HCT116 (cell line): ENCODE results near the gene IRF3. TPM values are rescaled to one million over a fixed set of nuclear protein-coding genes. Genes with fewer than 3 reads are reported as not detected.

ENCODE experiments used
- ATAC-seq: fragments of 200-7000 bp; cut with Tn5 transposase; 2 replicates; pipeline ENCODE4 v1.9.1; 2020; ENCODE audit warnings: mild to moderate bottlenecking, moderate library complexity
- BruUV-seq: library from RNA; stranded (reverse); fragments of 400-500 nt; replicated peaks from 2 replicates; lab custom pipeline; 2021; lab: Mats Ljungman, UMichigan
- CTCF ChIA-PET: fragments of 300-600 bp; sonication (Branson Sonifier 250); formaldehyde crosslinking; loops from one replicate; lab custom pipeline; 2021; ENCODE audit warnings: antibody characterized with exemption; lab: Charles Lee
- POLR2A ChIA-PET: fragments of 300-600, 350-600 bp; sonication (Branson Sonifier 250); formaldehyde crosslinking; loops from one replicate; lab custom pipeline; 2021; ENCODE audit warnings: antibody characterized with exemption; lab: Charles Lee
- RAD21 ChIA-PET, 2 experiments: fragments of 300-600 bp; sonication (Branson Sonifier 250); formaldehyde crosslinking; loops; one replicate each; lab custom pipeline; 2023; ENCODE audit warnings: low total read pairs in 2 of 2; ENCODE audit not compliant: uncharacterized antibody in 2 of 2, unreplicated experiment in 2 of 2, low non-redundant PET in 1 of 2; lab: Charles Lee
- DNase-seq: peaks from one replicate; pipeline ENCODE4 v3.0.0-alpha.2; 2010; ENCODE audit warnings: low read depth, low spot score
- H2AFZ ChIP-seq: fragments of 200-600 bp; shearing (Covaris generic), sonication (generic); 2 replicates; pipeline ENCODE4 v1.6.1; 2017; ENCODE audit warnings: low read depth, mixed run types, mixed read lengths, antibody characterized with exemption, low read length; ENCODE audit not compliant: poor library complexity, severe bottlenecking
- H3K27ac ChIP-seq: 2 replicates; pipeline ENCODE4 v1.5.1; 2012; ENCODE audit warnings: low read depth, low read length
- H3K27me3 ChIP-seq: fragments of 200-600 bp; sonication (generic); 2 replicates; pipeline ENCODE4 v1.6.1; 2016; ENCODE audit warnings: mixed run types, low read length, mixed read lengths; ENCODE audit not compliant: insufficient read depth
- H3K36me3 ChIP-seq, 2 experiments: fragments of 200-500 bp in 1 of 2; fragments of 200-600 bp in 1 of 2; sonication (Bioruptor generic) in 1 of 2; sonication (generic) in 1 of 2; 2 replicates each; pipeline versions ENCODE4 v1.5.1 to v1.6.1; 2014 to 2016; ENCODE audit warnings: low read length in 2 of 2, inconsistent platforms in 1 of 2, mixed read lengths in 1 of 2, mixed run types in 1 of 2; ENCODE audit not compliant: insufficient read depth in 2 of 2, control insufficient read depth in 1 of 2
- H3K4me1 ChIP-seq, 2 experiments: fragments of 200-600 bp in 1 of 2; sonication (generic) in 1 of 2; 2 replicates each; pipeline versions ENCODE4 v1.5.1 to v1.6.1; 2012 to 2017; ENCODE audit warnings: low read length in 2 of 2, inconsistent platforms in 1 of 2, mild to moderate bottlenecking in 1 of 2, mixed read lengths in 1 of 2, mixed run types in 1 of 2, moderate library complexity in 1 of 2; ENCODE audit not compliant: insufficient read depth in 2 of 2, control insufficient read depth in 1 of 2
- H3K4me2 ChIP-seq: fragments of 200-600 bp; sonication (generic); 2 replicates; pipeline ENCODE4 v1.6.1; 2017; ENCODE audit warnings: mixed run types, low read length, mixed read lengths
- H3K4me3 ChIP-seq, 2 experiments: fragments of 200-600 bp in 1 of 2; sonication (generic) in 1 of 2; replicated peaks in 1 of 2; 2 replicates each; pipeline ENCODE4 v1.5.1; 2011 to 2016; ENCODE audit warnings: low read length in 2 of 2, control low read depth in 1 of 2, low read depth in 1 of 2, mild to moderate bottlenecking in 1 of 2, mixed read lengths in 1 of 2, mixed run types in 1 of 2
- H3K79me2 ChIP-seq: fragments of 200-600 bp; sonication (generic); 2 replicates; pipeline ENCODE4 v1.6.1; 2017; ENCODE audit warnings: mild to moderate bottlenecking, mixed run types, low read length, moderate library complexity, mixed read lengths; ENCODE audit not compliant: insufficient read depth
- H3K9ac ChIP-seq: fragments of 200-600 bp; sonication (generic); 2 replicates; pipeline ENCODE4 v1.6.1; 2016; ENCODE audit warnings: low read length, mixed read lengths
- H3K9me2 ChIP-seq: fragments of 200-600 bp; sonication (generic), shearing (Covaris generic); 2 replicates; pipeline ENCODE4 v1.6.1; 2017; ENCODE audit warnings: mixed run types, mild to moderate bottlenecking, moderate library complexity; ENCODE audit not compliant: insufficient read depth
- H3K9me3 ChIP-seq, 2 experiments: fragments of 200-500 bp in 1 of 2; fragments of 200-600 bp in 1 of 2; sonication (Bioruptor generic) in 1 of 2; sonication (generic) in 1 of 2; 2 replicates each; pipeline ENCODE4 v1.6.1; 2014 to 2017; ENCODE audit warnings: low read length in 2 of 2, mixed read lengths in 2 of 2, inconsistent platforms in 1 of 2, low read depth in 1 of 2, mild to moderate bottlenecking in 1 of 2, mixed run types in 1 of 2, moderate library complexity in 1 of 2; ENCODE audit not compliant: control insufficient read depth in 1 of 2, insufficient read depth in 1 of 2
- H4K20me1 ChIP-seq: fragments of 200-600 bp; sonication (generic), shearing (Covaris generic); 2 replicates; pipeline ENCODE4 v1.6.1; 2017; ENCODE audit warnings: mixed run types, mild to moderate bottlenecking, moderate library complexity; ENCODE audit not compliant: insufficient read depth
- EGR1 ChIP-seq: IDR thresholded peaks from 2 replicates; pipeline ENCODE4 v1.6.1; 2012; ENCODE audit warnings: low read depth
- ELF1 ChIP-seq: IDR thresholded peaks from 2 replicates; pipeline ENCODE4 v1.6.1; 2012; ENCODE audit warnings: low read depth, borderline replicate concordance
- EZH2 ChIP-seq: fragments of 200-600 bp; sonication (generic); IDR thresholded peaks from 2 replicates; pipeline ENCODE4 v1.6.1; 2017; ENCODE audit warnings: antibody characterized with exemption, mixed run types
- EZH2phosphoT487 ChIP-seq: fragments of 200-600 bp; IDR thresholded peaks from 2 replicates; pipeline ENCODE4 v1.6.1; 2018; ENCODE audit warnings: antibody characterized with exemption, borderline replicate concordance
- FOSL1 ChIP-seq: IDR thresholded peaks from 2 replicates; pipeline ENCODE4 v1.6.1; 2012; ENCODE audit warnings: low read depth
- JUND ChIP-seq: IDR thresholded peaks from 2 replicates; pipeline ENCODE4 v1.6.1; 2012
- POLR2A ChIP-seq: IDR thresholded peaks from 2 replicates; pipeline ENCODE4 v1.7.0; 2011; ENCODE audit warnings: borderline replicate concordance; ENCODE audit not compliant: insufficient read depth, insufficient read length; ENCODE audit errors: extremely low read depth
- POLR2AphosphoS5 ChIP-seq: IDR thresholded peaks from 2 replicates; pipeline ENCODE4 v1.6.1; 2011; ENCODE audit warnings: mild to moderate bottlenecking, low read depth, low read length, moderate library complexity
- RAD21 ChIP-seq: IDR thresholded peaks from 2 replicates; pipeline ENCODE4 v1.6.1; 2012; ENCODE audit warnings: low read depth, mild to moderate bottlenecking
- SIN3A ChIP-seq: IDR thresholded peaks from 2 replicates; pipeline ENCODE4 v1.6.1; 2012; ENCODE audit warnings: low read depth
- SP1 ChIP-seq: IDR thresholded peaks from 2 replicates; pipeline ENCODE4 v1.6.1; 2012; ENCODE audit warnings: low read depth
- SRF ChIP-seq: IDR thresholded peaks from 2 replicates; pipeline ENCODE4 v1.6.1; 2012; ENCODE audit warnings: low read depth
- TCF7L2 ChIP-seq: IDR thresholded peaks from 2 replicates; pipeline ENCODE4 v1.7.0; 2011; ENCODE audit warnings: borderline replicate concordance, inconsistent platforms; ENCODE audit not compliant: insufficient read depth, insufficient read length; ENCODE audit errors: extremely low read depth
- YY1 ChIP-seq: IDR thresholded peaks from 2 replicates; pipeline ENCODE4 v1.6.1; 2011; ENCODE audit warnings: low read length, low read depth, moderate library complexity, mild to moderate bottlenecking; ENCODE audit not compliant: insufficient replicate concordance; ENCODE audit errors: extremely low read depth
- ZFX ChIP-seq: fragments of 450-650 bp; IDR thresholded peaks from 2 replicates; pipeline ENCODE4 v1.6.1; 2017
- ZNF274 ChIP-seq: fragments of 200-500 bp; sonication (Bioruptor generic); IDR thresholded peaks from 2 replicates; pipeline ENCODE4 v1.6.1; 2014; ENCODE audit warnings: mild to moderate bottlenecking, low read depth, low read length, inconsistent platforms
- intact Hi-C: fragments of 100-400 bp; cut with micrococcal nuclease; formaldehyde crosslinking; loops from 2 replicates; pipeline ENCODE4 v1.10.0; 2022
- total RNA-seq: library from RNA; stranded (reverse); gene quantifications from one replicate; pipeline ENCODE4 v1.2.1, GENCODE V29; 2021; ENCODE audit not compliant: unreplicated experiment
- TF ChIP-seq, protein P1 (sequence below), 3 experiments: fragments of 200-600 bp in 1 of 3; sonication (generic) in 1 of 3; IDR thresholded peaks in 2 of 3; conservative IDR thresholded peaks in 1 of 3; 2 replicates each; pipeline ENCODE4 v1.5.1; 2012 to 2017; ENCODE audit warnings: low read depth in 2 of 3, low read length in 2 of 3, antibody characterized with exemption in 1 of 3, borderline replicate concordance in 1 of 3, control low read depth in 1 of 3, mild to moderate bottlenecking in 1 of 3, mixed read lengths in 1 of 3, mixed run types in 1 of 3, moderate library complexity in 1 of 3; ENCODE audit not compliant: insufficient read depth in 1 of 3
- TF ChIP-seq, protein P2 (sequence below): IDR thresholded peaks from 2 replicates; pipeline ENCODE4 v1.6.1; 2012; ENCODE audit warnings: low read depth
- TF ChIP-seq, protein P3 (sequence below): IDR thresholded peaks from 2 replicates; pipeline ENCODE4 v1.6.1; 2012

The IRF3 gene
- total RNA-seq, 1 experiment from 2014 or later: 129 TPM

DNA sequence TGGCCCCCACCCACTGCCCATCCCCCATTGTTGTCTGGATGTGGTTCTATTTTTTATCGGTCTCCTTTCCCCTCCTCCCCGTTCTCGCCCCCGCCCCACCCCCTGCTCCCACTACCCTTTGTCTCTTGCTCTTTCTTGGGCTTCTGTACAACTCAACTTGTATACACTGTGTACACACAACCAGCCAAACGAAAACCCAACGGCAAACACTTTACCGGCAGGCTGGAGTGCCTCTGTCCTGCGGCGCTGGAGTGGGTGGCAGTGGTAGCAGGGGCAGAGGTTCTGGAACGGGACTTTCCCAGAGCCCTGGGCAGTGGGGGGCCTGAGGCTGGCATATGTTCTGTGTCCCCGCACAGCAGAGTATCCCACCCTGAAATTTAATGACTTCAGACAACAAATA lies 39.4 kb downstream of the IRF3 start:
- Histone ChIP-seq H3K27me3 (no peaks in the 10 kb centered on the region), H3K4me3 (no peak overlapping the region), H3K9ac (no peak overlapping the region), H3K79me2 (no peaks in the 10 kb centered on the region), H3K36me3 (peaks cover 0 to 9% of the 10 kb centered on the region in 2 experiments; a peak in 1 of 4 replicates), H3K9me3 (no peaks in the 10 kb centered on the region), H4K20me1 (no peaks in the 10 kb centered on the region), H3K4me2 (no peak overlapping the region), H3K4me1 (no peaks in the 10 kb centered on the region), H2AFZ (no peak overlapping the region), H3K9me2 (no peaks in the 10 kb centered on the region), H3K27ac (no peak overlapping the region)
- BruUV-seq: no TSS peak
- ChIA-PET POLR2A (no interaction called here), RAD21 (no interaction called here), CTCF (no interaction called here)
- no peak for TF ChIP-seq POLR2AphosphoS5
- no peak for TF ChIP-seq SP1
- no peak for TF ChIP-seq TCF7L2
- no peak for TF ChIP-seq RAD21
- no peak for TF ChIP-seq EZH2
- no peak for TF ChIP-seq EZH2phosphoT487
- no peak for TF ChIP-seq SIN3A
- no peak for TF ChIP-seq EGR1
- no peak for TF ChIP-seq ZNF274
- TF ChIP-seq, protein P1, sequence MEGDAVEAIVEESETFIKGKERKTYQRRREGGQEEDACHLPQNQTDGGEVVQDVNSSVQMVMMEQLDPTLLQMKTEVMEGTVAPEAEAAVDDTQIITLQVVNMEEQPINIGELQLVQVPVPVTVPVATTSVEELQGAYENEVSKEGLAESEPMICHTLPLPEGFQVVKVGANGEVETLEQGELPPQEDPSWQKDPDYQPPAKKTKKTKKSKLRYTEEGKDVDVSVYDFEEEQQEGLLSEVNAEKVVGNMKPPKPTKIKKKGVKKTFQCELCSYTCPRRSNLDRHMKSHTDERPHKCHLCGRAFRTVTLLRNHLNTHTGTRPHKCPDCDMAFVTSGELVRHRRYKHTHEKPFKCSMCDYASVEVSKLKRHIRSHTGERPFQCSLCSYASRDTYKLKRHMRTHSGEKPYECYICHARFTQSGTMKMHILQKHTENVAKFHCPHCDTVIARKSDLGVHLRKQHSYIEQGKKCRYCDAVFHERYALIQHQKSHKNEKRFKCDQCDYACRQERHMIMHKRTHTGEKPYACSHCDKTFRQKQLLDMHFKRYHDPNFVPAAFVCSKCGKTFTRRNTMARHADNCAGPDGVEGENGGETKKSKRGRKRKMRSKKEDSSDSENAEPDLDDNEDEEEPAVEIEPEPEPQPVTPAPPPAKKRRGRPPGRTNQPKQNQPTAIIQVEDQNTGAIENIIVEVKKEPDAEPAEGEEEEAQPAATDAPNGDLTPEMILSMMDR (IDR thresholded peaks at IDR 0.05 in 2 of 3, conservative IDR thresholded peaks at IDR 0.05 in 1 of 3; ENCODE audit: borderline replicate concordance in 1 of 3, insufficient read depth in 1 of 3, low read depth in 2 of 3, low read length in 2 of 3): no peak
- TF ChIP-seq JUND: no peak
- TF ChIP-seq SRF: no peak
- TF ChIP-seq, protein P2, sequence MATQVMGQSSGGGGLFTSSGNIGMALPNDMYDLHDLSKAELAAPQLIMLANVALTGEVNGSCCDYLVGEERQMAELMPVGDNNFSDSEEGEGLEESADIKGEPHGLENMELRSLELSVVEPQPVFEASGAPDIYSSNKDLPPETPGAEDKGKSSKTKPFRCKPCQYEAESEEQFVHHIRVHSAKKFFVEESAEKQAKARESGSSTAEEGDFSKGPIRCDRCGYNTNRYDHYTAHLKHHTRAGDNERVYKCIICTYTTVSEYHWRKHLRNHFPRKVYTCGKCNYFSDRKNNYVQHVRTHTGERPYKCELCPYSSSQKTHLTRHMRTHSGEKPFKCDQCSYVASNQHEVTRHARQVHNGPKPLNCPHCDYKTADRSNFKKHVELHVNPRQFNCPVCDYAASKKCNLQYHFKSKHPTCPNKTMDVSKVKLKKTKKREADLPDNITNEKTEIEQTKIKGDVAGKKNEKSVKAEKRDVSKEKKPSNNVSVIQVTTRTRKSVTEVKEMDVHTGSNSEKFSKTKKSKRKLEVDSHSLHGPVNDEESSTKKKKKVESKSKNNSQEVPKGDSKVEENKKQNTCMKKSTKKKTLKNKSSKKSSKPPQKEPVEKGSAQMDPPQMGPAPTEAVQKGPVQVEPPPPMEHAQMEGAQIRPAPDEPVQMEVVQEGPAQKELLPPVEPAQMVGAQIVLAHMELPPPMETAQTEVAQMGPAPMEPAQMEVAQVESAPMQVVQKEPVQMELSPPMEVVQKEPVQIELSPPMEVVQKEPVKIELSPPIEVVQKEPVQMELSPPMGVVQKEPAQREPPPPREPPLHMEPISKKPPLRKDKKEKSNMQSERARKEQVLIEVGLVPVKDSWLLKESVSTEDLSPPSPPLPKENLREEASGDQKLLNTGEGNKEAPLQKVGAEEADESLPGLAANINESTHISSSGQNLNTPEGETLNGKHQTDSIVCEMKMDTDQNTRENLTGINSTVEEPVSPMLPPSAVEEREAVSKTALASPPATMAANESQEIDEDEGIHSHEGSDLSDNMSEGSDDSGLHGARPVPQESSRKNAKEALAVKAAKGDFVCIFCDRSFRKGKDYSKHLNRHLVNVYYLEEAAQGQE: no peak
- TF ChIP-seq, protein P3, sequence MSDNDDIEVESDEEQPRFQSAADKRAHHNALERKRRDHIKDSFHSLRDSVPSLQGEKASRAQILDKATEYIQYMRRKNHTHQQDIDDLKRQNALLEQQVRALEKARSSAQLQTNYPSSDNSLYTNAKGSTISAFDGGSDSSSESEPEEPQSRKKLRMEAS: no peak
- no peak for TF ChIP-seq YY1
- TF ChIP-seq ZFX: no peak
- no peak for TF ChIP-seq POLR2A
- no peak for TF ChIP-seq ELF1
- no peak for TF ChIP-seq FOSL1
- intact Hi-C loops: no loop called here
- ATAC-seq (no peak), DNase-seq (no peak)
